ENCODE measurements around the gene PHETA1.

The PHETA1 gene, protein sequence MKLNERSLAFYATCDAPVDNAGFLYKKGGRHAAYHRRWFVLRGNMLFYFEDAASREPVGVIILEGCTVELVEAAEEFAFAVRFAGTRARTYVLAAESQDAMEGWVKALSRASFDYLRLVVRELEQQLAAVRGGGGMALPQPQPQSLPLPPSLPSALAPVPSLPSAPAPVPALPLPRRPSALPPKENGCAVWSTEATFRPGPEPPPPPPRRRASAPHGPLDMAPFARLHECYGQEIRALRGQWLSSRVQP

DNA sequence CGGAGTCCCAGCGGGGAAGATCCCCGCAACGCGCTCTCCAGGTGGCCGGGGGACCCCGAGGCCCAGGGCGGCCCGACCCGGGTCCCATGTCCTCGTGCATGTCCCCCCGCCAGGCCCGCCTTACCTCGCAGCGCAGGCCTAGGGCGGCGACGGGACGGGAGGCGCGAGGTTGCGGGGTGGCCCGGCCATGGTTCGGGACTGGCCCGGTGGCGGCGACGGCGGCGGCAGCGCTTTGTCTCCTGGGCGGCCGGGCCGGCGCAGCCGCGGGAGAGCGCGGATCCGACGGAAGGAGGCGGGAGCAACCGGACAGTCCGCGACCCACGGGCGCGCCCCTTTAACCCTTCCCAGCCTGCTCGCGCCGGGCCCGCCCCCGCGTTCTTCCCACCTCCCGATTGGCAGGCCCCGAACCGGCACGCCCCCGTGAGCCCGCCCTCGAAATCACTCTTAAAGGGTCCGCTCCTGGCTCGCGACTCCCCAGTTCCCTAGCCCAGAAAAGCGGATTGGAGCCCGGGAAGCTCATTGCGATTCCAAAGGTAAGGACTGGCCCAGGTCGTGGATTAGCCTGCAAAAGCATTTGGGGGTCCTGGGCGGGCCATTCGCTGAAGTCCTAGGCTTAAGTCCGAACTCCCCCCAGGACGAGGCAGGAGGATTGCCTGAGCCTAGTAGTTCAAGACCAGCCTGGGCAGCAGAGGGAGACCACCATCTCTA lies at the start of gene PHETA1:
Gene PHETA1 (minus strand): TSS at position 308 of the 708 bp plus-strand sequence. CDS start 5,668 bp downstream, outside the sequence.
- Mint-ChIP-seq H3K4me3 (peak within 1 kb of the TSS; percentile 86), H3K27ac (no peak within 1 kb of the TSS)

DNA sequence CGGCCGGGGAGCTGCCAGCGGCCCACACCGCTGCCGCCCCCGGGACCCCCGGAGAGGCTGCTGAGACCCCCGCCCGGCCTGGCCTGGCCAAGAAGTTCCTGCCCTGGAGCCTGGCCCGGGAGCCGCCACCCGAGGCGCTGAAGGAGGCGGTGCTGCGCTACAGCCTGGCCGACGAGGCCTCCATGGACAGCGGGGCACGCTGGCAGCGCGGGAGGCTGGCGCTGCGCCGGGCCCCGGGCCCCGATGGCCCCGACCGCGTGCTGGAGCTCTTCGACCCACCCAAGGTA lies 49.6 kb upstream of the PHETA1 start:
- Mint-ChIP-seq H3K4me1 (peaks cover 41% of the 10 kb centered on the region), H3K4me3 (no peak overlapping the region), H3K27ac (no peak overlapping the region), H3K27me3 (no peaks in the 10 kb centered on the region), H3K9me3 (no peaks in the 10 kb centered on the region), H3K36me3 (peaks cover 7% of the 10 kb centered on the region)

More for the DNA sequence above, at the start of gene PHETA1:
- Mint-ChIP-seq H3K27me3 (no peaks in the 10 kb centered on the region), H3K4me1 (peaks cover 23% of the 10 kb centered on the region), H3K36me3 (peaks cover 3% of the 10 kb centered on the region), H3K9me3 (no peaks in the 10 kb centered on the region)

DNA sequence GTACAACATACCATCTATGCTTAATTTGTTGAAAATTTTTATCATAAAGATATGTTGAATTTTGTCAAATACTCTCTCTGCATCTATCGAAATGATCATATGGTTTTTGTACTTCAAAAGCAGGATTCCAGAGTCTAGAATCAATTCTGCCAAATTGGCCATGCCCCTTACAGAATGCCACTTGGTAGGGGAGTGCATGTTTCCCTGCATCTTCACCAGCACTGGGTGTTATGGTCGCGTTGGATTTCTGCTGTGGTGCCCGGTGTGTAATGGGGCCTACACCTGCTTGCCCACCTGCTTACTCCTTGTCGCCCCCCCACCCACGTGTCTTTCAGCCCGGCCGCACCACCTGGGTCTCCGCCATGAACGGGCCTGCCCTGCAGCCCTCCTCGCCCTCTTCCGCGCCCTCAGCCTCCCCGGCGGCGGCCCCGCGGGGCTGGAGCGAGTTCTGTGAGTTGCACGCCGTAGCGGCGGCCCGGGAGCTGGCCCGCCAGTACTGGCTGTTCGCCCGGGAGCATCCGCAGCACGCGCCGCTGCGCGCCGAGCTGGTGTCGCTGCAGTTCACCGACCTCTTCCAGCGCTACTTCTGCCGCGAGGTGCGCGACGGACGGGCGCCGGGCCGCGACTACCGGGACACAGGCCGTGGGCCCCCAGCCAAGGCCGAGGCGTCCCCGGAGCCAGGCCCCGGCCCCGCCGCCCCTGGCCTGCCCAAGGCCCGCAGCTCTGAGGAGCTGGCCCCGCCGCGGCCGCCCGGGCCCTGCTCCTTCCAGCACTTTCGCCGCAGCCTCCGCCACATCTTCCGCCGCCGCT lies 49.1 kb upstream of the PHETA1 start:
- Mint-ChIP-seq H3K4me3 (no peak overlapping the region), H3K9me3 (no peaks in the 10 kb centered on the region), H3K36me3 (peaks cover 9% of the 10 kb centered on the region), H3K27ac (no peak overlapping the region), H3K27me3 (no peaks in the 10 kb centered on the region), H3K4me1 (peaks cover 45% of the 10 kb centered on the region)

DNA sequence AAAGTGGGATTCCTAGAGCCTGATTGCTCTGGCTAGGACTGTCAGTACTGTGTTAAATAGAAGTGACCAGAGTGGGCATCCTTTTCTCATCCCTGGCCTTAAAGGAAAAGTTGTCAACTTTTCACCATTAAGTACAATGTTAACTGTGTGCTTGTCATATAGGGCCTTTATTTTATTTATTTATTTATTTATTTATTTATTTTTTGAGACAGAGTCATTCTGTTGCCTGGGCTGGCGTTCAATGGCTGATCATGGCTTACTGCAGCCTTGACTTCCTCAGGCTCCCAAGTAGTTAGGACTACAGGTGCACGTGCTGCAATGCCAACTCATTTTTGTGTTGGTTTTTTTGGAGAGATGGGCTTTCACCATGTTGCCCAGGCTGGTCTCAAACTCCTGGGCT lies 48.4 kb upstream of the PHETA1 start:
- Mint-ChIP-seq H3K4me1 (peaks cover 49% of the 10 kb centered on the region), H3K4me3 (no peak overlapping the region), H3K27me3 (no peaks in the 10 kb centered on the region), H3K36me3 (peaks cover 7% of the 10 kb centered on the region), H3K27ac (no peak overlapping the region), H3K9me3 (no peaks in the 10 kb centered on the region)

DNA sequence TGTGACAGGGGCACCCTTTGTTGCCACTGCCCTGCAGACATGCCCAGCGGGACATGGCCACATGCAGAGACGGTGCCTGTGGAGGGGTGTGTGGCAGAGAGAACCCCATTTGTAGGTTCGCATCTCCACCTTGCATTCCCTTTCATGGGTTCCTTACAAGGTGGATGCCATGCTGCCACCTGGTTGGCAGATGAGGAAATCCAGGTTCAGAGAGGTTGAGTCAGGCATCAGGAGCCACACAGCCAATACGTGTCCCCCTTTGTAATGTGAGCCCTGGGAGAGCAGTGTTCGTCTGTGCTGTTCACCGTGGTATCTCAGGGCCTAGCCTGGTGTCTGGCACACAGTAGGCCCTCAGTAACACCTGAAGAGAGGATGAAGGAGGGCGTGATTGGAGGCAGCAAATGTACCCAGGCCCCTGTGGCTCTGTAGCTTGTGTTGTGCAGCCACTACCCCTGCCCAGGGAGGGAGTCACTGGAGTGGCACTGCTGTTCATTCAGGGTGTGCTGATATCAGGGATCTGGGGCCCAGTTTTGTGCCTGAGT lies 45.9 kb upstream of the PHETA1 start:
- Mint-ChIP-seq H3K27me3 (no peaks in the 10 kb centered on the region), H3K9me3 (no peaks in the 10 kb centered on the region), H3K36me3 (peaks cover 6% of the 10 kb centered on the region), H3K4me1 (peaks cover 57% of the 10 kb centered on the region), H3K27ac (peak overlapping the region; percentile 36), H3K4me3 (peak overlapping the region; percentile 19)

DNA sequence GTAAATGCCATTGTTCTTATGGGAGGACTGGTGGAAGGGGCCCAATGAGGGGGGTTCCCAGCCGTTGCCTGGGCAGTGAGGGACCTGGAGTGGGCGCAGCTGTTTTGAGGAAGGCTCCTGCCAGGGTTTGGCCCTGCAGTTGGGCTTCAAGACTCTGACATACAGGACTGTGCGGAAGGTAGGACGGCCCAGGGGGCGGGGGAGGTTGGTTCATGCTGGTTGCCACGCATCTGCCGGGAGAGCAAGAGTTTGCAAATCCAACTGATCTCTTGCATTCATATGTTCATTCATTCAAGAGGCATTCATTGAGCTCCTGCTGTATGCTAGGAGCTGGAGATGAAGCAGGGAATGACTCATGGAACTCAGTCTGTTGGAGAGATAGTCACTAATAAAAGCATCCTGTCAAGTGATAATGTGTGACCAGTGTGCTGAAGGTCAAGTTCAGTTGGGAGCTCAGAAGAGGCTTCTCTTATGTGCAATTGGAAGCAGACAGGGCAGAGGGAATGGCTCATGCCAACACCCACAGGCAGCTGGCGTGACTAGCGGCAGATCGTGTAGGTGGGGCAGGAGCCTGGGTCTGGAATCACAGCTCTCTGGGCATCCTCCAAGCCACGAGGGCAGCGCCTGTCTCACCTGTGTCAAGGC lies 44.7 kb upstream of the PHETA1 start:
- H3K4me3 Mint-ChIP-seq = peak overlapping the region; percentile 82
- H3K4me1 Mint-ChIP-seq = peaks cover 64% of the 10 kb centered on the region

DNA sequence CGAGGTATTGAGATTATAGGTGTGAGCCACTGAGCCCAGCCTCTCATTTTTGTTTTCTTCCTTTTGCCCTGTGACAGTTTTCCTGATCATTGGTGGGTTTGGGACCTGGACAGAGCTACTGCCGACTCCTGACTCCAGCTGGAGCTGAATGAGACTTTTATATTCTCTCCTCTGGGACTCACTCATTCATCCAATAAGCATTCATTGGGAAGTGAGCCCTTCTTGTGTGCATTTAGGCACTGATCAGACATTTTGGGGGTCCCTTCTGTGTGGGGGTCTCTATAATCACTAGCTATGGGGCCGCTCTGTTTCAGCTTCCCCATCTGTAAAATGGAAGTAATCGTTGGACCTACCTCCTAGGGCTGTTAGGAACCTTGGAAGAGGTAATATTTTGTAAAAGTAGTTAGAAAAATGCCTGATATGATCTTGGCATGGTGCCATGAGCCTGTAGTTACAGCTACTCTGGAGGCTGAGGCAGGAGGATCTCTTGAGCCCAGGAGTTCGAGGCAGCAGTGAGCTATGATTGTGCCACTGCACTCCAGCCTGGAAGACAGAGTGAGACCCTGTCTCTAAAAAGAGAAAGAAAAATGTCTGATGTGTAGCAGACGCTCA lies 44.0 kb upstream of the PHETA1 start:
- peaks cover 71% of the 10 kb centered on the region for H3K4me1 Mint-ChIP-seq
- peak overlapping the region; percentile 98 for H3K27ac Mint-ChIP-seq
- H3K27me3 Mint-ChIP-seq = no peaks in the 10 kb centered on the region
- peak overlapping the region; percentile 82 for H3K4me3 Mint-ChIP-seq
- peaks cover 6% of the 10 kb centered on the region for H3K36me3 Mint-ChIP-seq
- no peaks in the 10 kb centered on the region for H3K9me3 Mint-ChIP-seq

More for the DNA sequence above, 44.7 kb upstream of the PHETA1 start:
- Mint-ChIP-seq H3K27ac (peak overlapping the region; percentile 7), H3K9me3 (no peaks in the 10 kb centered on the region), H3K27me3 (no peaks in the 10 kb centered on the region), H3K36me3 (peaks cover 6% of the 10 kb centered on the region)

DNA sequence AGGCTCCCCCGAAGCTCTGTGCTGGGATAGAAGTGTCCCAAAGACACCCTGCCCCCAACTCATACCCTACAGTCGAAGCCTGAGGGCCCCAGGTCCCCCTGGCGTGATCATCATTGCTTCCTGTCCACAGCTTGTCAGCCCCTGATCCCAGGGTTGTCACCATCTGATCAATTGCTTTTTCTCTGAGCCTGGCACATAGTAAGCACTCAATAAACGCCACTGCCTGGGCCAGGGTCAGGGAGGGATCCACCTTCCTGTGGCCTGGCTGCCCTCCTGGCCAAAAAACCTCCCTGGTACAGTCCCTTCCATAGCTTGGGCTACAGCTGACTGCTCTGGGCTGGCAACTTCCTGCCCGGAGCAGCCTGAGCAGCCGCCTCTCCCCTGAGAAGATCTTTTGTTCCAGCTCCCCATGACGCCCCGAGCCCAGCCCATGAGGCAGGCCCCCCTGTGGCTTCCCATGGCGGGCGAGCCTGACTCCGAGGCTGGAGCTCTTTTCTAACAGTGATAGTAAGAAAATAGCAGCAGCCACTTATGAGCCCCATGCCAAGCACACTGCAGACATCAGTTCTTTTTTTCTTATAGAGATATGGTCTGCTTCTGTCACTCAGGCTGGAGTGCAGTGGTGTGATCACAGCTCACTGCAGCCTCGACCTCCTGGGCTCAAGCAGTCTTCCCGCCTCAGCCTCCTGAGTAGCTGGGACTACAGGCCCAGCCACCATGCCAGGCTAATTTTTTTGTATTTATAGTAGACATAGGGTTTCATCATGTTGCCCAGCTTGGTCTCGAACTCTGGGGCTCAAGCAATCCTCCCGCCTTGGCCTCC lies 43.3 kb upstream of the PHETA1 start:
- Mint-ChIP-seq H3K4me1 (peaks cover 76% of the 10 kb centered on the region), H3K4me3 (peak overlapping the region; percentile 82), H3K27ac (peak overlapping the region; percentile 98), H3K27me3 (no peaks in the 10 kb centered on the region), H3K36me3 (peaks cover 6% of the 10 kb centered on the region), H3K9me3 (no peaks in the 10 kb centered on the region)

DNA sequence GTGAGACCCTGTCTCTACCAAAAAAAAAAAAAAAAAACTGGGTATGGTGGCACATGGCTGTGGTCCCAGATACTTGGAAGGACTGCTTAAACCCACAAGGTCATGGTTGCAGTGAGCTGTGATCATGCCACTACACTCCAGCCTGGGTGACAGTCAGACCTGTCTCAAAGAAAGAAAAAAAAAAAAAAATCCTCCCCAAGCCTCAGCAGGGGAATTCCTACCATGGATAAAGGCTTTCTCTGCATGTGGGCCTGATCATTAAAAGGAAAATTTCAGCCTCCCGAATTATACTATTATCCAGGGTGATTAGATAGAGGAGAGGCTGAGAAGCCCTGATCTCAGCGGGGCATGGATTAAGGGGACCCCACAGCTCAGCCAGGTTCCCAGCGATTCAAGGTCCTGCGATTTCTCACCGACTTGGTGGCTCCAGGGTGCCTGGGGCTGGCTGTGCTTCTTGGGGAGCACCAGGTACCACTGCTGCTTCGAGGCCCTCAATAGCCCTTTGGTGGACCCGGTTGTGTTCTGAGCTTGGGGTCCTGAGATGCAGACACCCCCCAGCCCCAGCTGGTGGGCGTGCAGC lies 42.4 kb upstream of the PHETA1 start:
- Mint-ChIP-seq H3K4me3 (peak overlapping the region; percentile 66), H3K27me3 (no peaks in the 10 kb centered on the region), H3K4me1 (peaks cover 70% of the 10 kb centered on the region), H3K27ac (peak overlapping the region; percentile 55), H3K9me3 (no peaks in the 10 kb centered on the region), H3K36me3 (peaks cover 3% of the 10 kb centered on the region)

DNA sequence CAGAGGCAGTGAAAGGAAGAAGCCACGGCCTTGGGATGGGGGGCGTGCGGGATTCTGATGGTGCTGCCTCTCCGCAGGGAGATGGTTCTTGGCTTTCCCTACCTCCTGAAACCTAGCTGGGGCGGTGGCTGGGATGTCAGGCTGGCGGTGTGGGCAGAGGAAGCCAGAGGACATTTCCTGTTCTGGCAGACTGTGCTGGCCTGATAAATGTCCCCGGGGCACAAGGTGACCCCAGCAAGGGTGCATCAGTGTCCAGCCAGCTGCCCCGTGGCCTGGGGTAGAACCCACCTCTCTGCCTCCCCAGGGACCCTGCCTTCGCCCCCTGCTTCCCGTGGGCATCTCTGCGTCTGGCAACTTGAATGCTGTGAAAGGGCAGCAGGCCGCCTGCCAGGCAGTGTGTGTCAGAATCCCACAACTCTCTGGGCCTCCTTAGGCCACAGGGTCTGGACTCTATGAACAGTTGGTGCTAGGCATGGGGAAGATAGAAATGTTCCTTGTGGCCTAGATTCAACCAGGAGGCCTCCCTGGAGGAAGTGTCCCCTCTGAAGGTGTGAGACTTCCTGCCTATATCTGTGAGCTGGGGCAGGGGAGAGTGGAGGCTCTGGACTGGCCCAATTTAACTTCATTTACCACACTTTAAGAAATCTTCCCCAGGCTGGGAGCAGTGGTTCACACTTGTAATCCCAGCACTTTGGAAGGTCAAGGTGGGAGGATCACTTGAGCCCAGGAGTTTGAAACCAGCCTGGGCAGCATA lies 41.7 kb upstream of the PHETA1 start:
- peak overlapping the region; percentile 55 for H3K27ac Mint-ChIP-seq
- peaks cover 3% of the 10 kb centered on the region for H3K36me3 Mint-ChIP-seq
- H3K4me1 Mint-ChIP-seq = peaks cover 66% of the 10 kb centered on the region
- peak overlapping the region; percentile 90 for H3K4me3 Mint-ChIP-seq
- H3K27me3 Mint-ChIP-seq = no peaks in the 10 kb centered on the region
- no peaks in the 10 kb centered on the region for H3K9me3 Mint-ChIP-seq

DNA sequence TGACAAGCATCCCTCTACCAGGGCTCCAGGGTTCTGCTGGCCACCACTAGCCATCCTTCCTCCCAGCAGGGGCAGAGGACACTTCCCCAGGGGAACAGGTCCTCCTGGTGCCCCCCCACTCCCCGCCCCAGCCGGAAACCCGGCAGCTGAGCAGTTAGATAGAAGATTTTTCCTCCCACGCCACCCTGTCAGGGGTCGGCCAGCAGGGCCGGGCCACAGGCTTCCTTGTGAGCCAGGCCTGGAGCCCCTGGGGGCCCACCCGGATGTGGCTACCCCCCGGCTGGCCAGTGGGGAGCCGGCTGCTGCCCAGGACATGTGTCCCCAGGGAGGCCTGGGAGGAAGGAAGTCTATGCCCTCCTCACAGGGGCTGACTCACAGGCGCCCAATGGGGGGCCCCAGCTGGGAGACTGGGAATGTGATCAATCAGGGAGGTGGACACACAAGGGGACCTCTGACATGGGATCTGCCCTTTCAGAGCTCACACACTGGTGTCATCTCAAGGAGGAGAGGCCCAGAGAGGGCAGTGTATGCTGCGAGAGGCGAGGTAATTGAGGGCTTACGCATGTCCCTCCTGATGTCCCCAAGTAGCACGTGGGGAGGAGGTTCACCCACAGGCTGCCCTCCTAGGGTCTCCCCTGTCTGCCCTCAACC lies 41.0 kb upstream of the PHETA1 start:
- Mint-ChIP-seq H3K27ac (peak overlapping the region; percentile 51), H3K36me3 (peaks cover 3% of the 10 kb centered on the region), H3K9me3 (no peaks in the 10 kb centered on the region), H3K27me3 (no peaks in the 10 kb centered on the region), H3K4me3 (peak overlapping the region; percentile 90), H3K4me1 (peaks cover 62% of the 10 kb centered on the region)

DNA sequence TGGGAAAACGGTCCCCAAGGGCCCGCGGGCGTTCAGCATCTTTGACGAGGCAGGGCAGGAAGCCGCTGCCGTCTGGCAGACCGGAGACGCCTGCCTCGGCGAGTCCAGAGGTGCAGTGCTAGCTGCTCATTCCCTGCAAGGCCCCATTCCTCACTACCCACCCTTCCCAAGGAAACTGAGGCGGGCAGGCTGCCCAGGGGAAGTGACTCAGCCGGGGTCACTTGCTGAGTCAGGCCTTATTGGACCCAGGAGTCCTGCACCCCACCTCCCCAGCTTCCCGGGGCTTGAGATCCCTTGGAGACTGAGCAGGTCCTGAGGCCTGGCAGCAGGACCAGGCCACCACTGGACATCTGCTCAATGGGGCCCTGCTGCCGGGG lies 40.5 kb upstream of the PHETA1 start:
- H3K27me3 Mint-ChIP-seq = no peaks in the 10 kb centered on the region
- H3K4me3 Mint-ChIP-seq = peak overlapping the region; percentile 90
- peak overlapping the region; percentile 17 for H3K27ac Mint-ChIP-seq
- peaks cover 62% of the 10 kb centered on the region for H3K4me1 Mint-ChIP-seq
- peaks cover 3% of the 10 kb centered on the region for H3K36me3 Mint-ChIP-seq
- no peaks in the 10 kb centered on the region for H3K9me3 Mint-ChIP-seq

DNA sequence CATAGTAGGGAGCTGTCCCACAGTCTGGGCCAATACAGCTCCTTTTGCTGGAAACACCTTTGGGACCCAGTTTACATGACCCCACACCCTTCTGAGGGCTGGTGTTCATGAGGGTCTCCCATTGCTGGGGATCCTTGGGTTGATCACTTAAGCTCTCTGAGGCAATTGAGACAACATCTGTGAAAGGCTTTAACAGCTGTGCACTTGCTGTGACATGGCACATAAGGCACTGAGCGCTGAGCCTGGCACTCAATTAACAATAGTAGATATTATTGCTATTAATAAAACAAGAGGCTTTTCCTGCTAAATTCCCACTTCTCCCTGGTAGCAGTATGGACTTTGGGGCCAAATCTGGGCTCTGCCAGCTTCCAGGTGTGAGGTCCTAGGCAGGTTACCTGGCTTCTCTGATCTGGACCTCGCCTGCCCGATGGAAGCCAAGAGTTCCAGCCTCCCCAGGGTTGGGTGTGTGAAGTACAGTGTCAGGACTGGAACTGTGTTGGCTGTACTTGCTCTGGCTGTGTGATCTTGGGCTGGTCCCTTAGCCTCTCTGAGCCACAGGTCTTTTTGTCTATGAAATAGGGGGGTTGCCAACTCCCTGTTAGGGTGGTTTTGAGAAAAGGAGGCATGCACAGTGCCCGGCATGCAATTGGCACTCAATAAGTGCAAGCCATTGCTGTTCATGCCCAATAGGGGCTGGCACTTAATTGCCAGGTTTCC lies 39.9 kb upstream of the PHETA1 start:
- Mint-ChIP-seq H3K27ac (peak overlapping the region; percentile 83), H3K36me3 (peaks cover 3% of the 10 kb centered on the region), H3K9me3 (no peaks in the 10 kb centered on the region), H3K27me3 (no peaks in the 10 kb centered on the region), H3K4me3 (peak overlapping the region; percentile 90), H3K4me1 (peaks cover 62% of the 10 kb centered on the region)

Measured in activated naive CD4-positive, alpha-beta T cell treated with anti-CD3 and anti-CD28 coated beads, Interleukin-2, amount 50 U/mL, for 24 hours (primary cell).